Measurements from ENCODE around the gene SHC3. TPM values are rescaled to one million over a fixed set of nuclear protein-coding genes. Genes with fewer than 3 reads are reported as not detected.

SHC3 gene
- total RNA-seq, 4 donors from 2014 or later = 1.1 to 11.4 (median 3.4) TPM

- H3K4me3 ChIP-seq = no peak overlapping the region
- peaks cover 0 to 5% (median 0%) of the 10 kb centered on the region in 4 donors for H3K4me1 ChIP-seq
- no peak overlapping the region for H3K27ac ChIP-seq
- peaks cover 0 to 11% (median 0%) of the 10 kb centered on the region in 4 donors for H3K9me3 ChIP-seq
- no peak for DNase-seq (ENCODE audit: low spot score in 2 of 2)
- TF ChIP-seq POLR2A (IDR thresholded peaks at IDR 0.05) (no peak), CTCF (IDR thresholded peaks at IDR 0.05) (no peak), EP300 (IDR thresholded peaks at IDR 0.05) (no peak)
- no peaks in the 10 kb centered on the region for H3K27me3 ChIP-seq
- no peaks in the 10 kb centered on the region for H3K36me3 ChIP-seq
- 61 to 72% methylated on average over 8 of the region's 8 CpGs for WGBS, 2 donors
Observed at GRCh38 chr9:88975966-88976889, 202.4 kb downstream of the SHC3 start.

GRCh38 chr9:88974641-88975040 lies 204.0 kb downstream of the SHC3 start:
- H3K4me1 ChIP-seq = peaks cover 0 to 5% (median 0%) of the 10 kb centered on the region in 4 donors
- TF ChIP-seq EP300 (IDR thresholded peaks at IDR 0.05) (no peak), POLR2A (IDR thresholded peaks at IDR 0.05) (no peak), CTCF (IDR thresholded peaks at IDR 0.05) (no peak)
- H3K36me3 ChIP-seq = no peaks in the 10 kb centered on the region
- H3K27ac ChIP-seq = no peak overlapping the region
- H3K9me3 ChIP-seq = peaks cover 0 to 11% (median 0%) of the 10 kb centered on the region in 4 donors
- no peaks in the 10 kb centered on the region for H3K27me3 ChIP-seq
- no peak for DNase-seq (ENCODE audit: low spot score in 2 of 2)
- 80 to 89% methylated on average over 7 of the region's 7 CpGs for WGBS, 2 donors
- H3K4me3 ChIP-seq = no peak overlapping the region

GRCh38 chr9:88973281-88974045 lies 205.2 kb downstream of the SHC3 start:
- Histone ChIP-seq H3K27me3 (no peaks in the 10 kb centered on the region), H3K4me3 (no peak overlapping the region), H3K4me1 (no peaks in the 10 kb centered on the region), H3K27ac (no peak overlapping the region), H3K36me3 (no peaks in the 10 kb centered on the region), H3K9me3 (peaks cover 0 to 11% (median 0%) of the 10 kb centered on the region in 4 donors)
- no peak for TF ChIP-seq CTCF (IDR thresholded peaks at IDR 0.05)
- no peak for TF ChIP-seq EP300 (IDR thresholded peaks at IDR 0.05)
- TF ChIP-seq POLR2A (IDR thresholded peaks at IDR 0.05) = no peak
- no peak for DNase-seq (ENCODE audit: low spot score in 2 of 2)
- WGBS, 2 donors = 88 to 89% methylated on average over 12 of the region's 12 CpGs

GRCh38 chr9:88972401-88972800 lies 206.2 kb downstream of the SHC3 start:
- no peak for DNase-seq (ENCODE audit: low spot score in 2 of 2)
- TF ChIP-seq EP300 (IDR thresholded peaks at IDR 0.05) (no peak), POLR2A (IDR thresholded peaks at IDR 0.05) (no peak), CTCF (IDR thresholded peaks at IDR 0.05) (no peak)
- Histone ChIP-seq H3K9me3 (peaks cover 0 to 11% (median 0%) of the 10 kb centered on the region in 4 donors), H3K27me3 (no peaks in the 10 kb centered on the region), H3K27ac (no peak overlapping the region), H3K4me3 (no peak overlapping the region), H3K4me1 (no peaks in the 10 kb centered on the region), H3K36me3 (no peaks in the 10 kb centered on the region)
- 85 to 90% methylated on average over 4 of the region's 4 CpGs for WGBS, 2 donors
